Activated T-cell treated with anti-CD3 and anti-CD28 coated beads, Interleukin-2, amount 50 U/mL, for 4 hours (primary cell): ENCODE results near the gene RNF149. TPM values are rescaled to one million over a fixed set of nuclear protein-coding genes. Genes with fewer than 3 reads are reported as not detected.
"Not testable (repeated sequence)": the region's sequence is repeated elsewhere in the genome, so short reads cannot be mapped to it uniquely, and the experiment has no call there.

Source experiments
- ATAC-seq, 2 donors: fragments of 200-7000 bp; cut with Tn5 transposase; one replicate each; pipeline ENCODE4 v1.10.0; 2021
- DNase-seq: peaks from one replicate; pipeline ENCODE4 v3.0.0-alpha.2; 2020
- H3K27me3 Mint-ChIP-seq: one replicate; pipeline ENCODE4 v1.8.0; 2021; ENCODE audit warnings: low read depth, mixed read lengths
- H3K36me3 Mint-ChIP-seq: one replicate; pipeline ENCODE4 v1.8.0; 2022; ENCODE audit warnings: mixed read lengths; ENCODE audit not compliant: insufficient read depth
- H3K4me1 Mint-ChIP-seq: one replicate; pipeline ENCODE4 v1.8.0; 2021; ENCODE audit warnings: low read depth, mixed read lengths
- H3K4me3 Mint-ChIP-seq: one replicate; pipeline ENCODE4 v1.8.0; 2021; ENCODE audit warnings: mild to moderate bottlenecking, moderate library complexity, mixed read lengths
- H3K9me3 Mint-ChIP-seq: one replicate; pipeline ENCODE4 v1.8.0; 2021; ENCODE audit warnings: mixed read lengths
- total RNA-seq, 3 donors: library from RNA; stranded (reverse); gene quantifications; one replicate each; pipeline ENCODE4 v1.2.1, GENCODE V29; 2021

The RNF149 gene
- total RNA-seq, 3 donors from 2014 or later, result 27.3 to 33.3 (median 27.3) TPM

DNA sequence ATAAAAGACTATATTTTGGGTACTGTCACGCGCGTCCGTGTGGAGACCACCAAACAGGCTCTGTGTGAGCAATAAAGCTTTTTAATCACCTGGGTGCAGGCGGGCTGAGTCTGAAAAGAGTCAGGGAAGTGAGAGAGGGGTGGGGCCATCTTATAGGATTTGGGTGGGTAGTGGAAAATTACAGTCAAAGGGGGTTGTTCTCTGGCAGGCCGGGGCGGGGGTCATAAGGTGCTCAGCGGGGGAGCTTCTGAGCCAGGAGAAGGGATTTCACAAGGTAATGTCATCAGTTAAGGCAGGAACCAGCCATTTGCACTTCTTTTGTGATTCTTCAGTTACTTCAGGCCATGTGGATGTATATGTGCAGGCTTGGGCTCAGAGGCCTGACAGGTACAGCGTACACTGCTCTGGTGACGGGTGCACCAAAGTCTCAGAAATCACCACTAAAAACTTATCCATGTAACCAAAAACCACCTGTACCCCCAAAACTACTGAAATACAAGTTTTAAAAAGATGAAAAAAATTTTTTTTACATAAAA lies 57.2 kb downstream of the RNF149 start:
- not testable (repeated sequence) for H3K9me3 Mint-ChIP-seq, ATAC-seq, DNase-seq, H3K36me3 Mint-ChIP-seq, H3K4me3 Mint-ChIP-seq, H3K27me3 Mint-ChIP-seq
- peaks cover 32% of the 10 kb centered on the region for H3K4me1 Mint-ChIP-seq

DNA sequence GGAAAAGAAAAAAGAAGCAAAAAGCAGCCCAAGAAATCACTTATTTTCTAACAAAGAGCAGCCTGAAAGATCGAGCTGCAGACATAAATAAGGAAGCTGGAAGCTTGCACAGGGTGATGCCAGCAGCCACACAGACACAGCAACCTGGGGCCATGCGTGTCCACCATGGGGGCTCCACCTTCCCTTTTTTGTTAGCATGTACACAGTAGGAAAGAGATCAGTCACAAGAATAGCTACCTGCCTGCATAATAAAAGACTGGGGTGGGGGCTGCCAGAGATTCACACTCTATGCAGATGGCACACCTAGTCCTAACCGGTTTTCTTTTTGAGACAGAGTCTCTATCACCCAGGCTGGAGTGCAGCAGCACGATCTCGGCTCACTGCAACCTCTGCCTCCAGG lies 58.7 kb downstream of the RNF149 start:
- DNase-seq, result no peak
- Mint-ChIP-seq H3K4me3 (no peak overlapping the region), H3K27me3 (no peaks in the 10 kb centered on the region), H3K9me3 (no peaks in the 10 kb centered on the region), H3K36me3 (no peaks in the 10 kb centered on the region), H3K4me1 (peaks cover 18% of the 10 kb centered on the region)
- ATAC-seq, result no peak

GRCh38 chr2:101248756-101249155 lies 59.7 kb downstream of the RNF149 start:
- not testable (repeated sequence) for H3K4me3 Mint-ChIP-seq, ATAC-seq, H3K36me3 Mint-ChIP-seq, H3K9me3 Mint-ChIP-seq, H3K4me1 Mint-ChIP-seq, H3K27me3 Mint-ChIP-seq, DNase-seq

DNA sequence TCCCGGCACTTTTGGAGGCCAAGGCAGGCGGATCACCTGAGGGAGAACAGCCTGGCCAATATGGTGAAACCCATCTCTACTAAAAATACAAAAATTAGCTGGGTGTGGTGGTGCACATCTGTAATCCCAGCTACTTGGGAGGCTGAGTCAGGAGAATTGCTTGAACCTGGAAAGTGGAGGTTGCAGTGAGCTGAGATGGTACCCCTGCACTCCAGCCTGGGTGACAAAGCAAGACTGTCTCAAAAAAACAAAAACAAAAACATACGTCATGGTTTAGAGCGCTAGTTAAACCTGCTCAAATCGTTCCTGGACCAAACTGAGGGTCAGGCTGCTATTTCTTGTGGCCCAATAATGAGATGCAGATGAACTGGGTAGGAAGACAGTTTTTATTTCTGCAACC lies 63.0 kb downstream of the RNF149 start:
- H3K36me3 Mint-ChIP-seq, H3K9me3 Mint-ChIP-seq, DNase-seq, H3K4me1 Mint-ChIP-seq, H3K27me3 Mint-ChIP-seq, ATAC-seq, H3K4me3 Mint-ChIP-seq: not testable (repeated sequence)

DNA sequence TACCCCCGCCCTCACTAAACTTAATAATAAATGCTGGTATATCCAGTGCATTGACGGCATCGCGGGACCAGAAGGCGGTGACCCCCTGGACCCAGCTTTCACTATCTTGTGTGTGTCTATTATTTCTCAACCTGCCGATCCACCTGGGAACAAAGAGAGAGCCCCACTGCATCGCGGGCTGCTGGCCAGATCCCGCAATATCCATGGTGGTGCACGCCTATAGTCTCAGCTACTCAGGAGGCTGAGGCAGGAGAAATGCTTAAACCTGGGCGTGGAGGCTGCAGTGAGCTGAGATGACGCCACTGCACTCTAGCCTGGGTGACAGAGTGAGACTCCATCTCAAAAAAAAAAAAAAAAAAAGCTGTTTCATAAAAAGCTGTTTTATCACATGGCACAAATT lies 63.6 kb downstream of the RNF149 start:
- ATAC-seq, H3K36me3 Mint-ChIP-seq, H3K4me3 Mint-ChIP-seq, DNase-seq, H3K4me1 Mint-ChIP-seq, H3K27me3 Mint-ChIP-seq, H3K9me3 Mint-ChIP-seq: not testable (repeated sequence)

DNA sequence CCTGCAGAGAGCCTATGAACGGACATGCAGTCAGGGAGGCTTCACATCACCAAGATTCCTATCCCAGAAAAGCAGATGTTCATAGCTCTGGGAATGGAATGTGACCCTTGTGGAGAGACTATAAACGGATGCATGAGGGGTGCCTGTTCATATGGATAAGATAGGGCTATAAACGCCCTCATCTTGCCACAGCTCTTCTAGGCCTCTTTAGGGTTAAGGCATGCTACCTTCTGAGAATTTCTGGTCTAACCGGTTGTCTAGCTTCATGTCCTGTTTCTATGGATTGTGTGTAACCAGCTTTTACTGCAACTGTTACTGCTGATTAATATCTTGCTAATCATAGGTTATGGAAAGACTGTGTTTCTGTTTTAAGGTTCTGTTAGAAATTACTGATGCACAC lies 64.1 kb downstream of the RNF149 start:
- not testable (repeated sequence) for ATAC-seq, DNase-seq, H3K9me3 Mint-ChIP-seq, H3K4me1 Mint-ChIP-seq, H3K27me3 Mint-ChIP-seq, H3K4me3 Mint-ChIP-seq, H3K36me3 Mint-ChIP-seq

DNA sequence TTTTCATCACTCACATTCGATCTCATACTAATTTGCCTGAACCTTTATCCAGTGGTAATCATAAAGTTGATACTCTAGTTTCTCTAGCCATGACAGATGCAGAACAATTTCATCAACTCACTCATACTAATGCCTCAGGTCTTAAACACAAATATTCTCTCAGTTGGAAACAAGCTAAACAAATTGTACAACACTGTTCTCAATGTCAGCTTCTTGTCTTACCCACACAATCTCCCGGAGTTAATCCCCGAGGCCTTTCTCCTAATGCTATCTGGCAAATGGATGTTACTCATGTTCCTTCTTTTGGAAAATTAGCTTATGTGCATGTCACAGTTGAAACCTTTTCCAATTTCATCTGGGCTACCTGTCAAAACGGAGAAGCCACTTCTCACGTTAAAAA lies 67.3 kb downstream of the RNF149 start:
- DNase-seq (no peak), ATAC-seq (no peak)
- no peaks in the 10 kb centered on the region for H3K27me3 Mint-ChIP-seq
- H3K9me3 Mint-ChIP-seq, result no peaks in the 10 kb centered on the region
- peaks cover 6% of the 10 kb centered on the region for H3K4me1 Mint-ChIP-seq
- no peaks in the 10 kb centered on the region for H3K36me3 Mint-ChIP-seq
- no peak overlapping the region for H3K4me3 Mint-ChIP-seq

DNA sequence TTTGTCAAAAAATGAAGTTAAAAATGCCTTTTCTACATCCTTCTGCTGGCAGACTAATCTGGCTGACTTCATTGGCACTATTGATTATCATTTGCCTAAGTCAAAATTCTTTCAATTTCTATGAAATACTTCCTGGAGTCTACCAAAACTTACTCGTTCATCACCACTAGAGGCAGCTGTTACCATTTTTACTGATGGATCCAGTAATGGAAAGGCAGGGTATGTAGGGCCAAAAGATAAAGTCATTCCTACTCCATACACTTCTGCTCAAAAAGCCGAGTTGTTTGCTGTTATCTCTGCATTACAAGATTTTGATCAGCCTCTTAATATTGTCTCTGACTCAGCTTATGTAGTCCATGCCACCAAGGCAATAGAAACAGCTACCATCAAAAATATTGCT lies 67.8 kb downstream of the RNF149 start:
- H3K27me3 Mint-ChIP-seq, H3K36me3 Mint-ChIP-seq, ATAC-seq, H3K4me1 Mint-ChIP-seq, H3K9me3 Mint-ChIP-seq, H3K4me3 Mint-ChIP-seq, DNase-seq: not testable (repeated sequence)

GRCh38 chr2:101239760-101240118 lies 68.8 kb downstream of the RNF149 start:
- not testable (repeated sequence) for ATAC-seq, H3K9me3 Mint-ChIP-seq, H3K36me3 Mint-ChIP-seq, H3K4me3 Mint-ChIP-seq, H3K4me1 Mint-ChIP-seq, DNase-seq, H3K27me3 Mint-ChIP-seq

DNA sequence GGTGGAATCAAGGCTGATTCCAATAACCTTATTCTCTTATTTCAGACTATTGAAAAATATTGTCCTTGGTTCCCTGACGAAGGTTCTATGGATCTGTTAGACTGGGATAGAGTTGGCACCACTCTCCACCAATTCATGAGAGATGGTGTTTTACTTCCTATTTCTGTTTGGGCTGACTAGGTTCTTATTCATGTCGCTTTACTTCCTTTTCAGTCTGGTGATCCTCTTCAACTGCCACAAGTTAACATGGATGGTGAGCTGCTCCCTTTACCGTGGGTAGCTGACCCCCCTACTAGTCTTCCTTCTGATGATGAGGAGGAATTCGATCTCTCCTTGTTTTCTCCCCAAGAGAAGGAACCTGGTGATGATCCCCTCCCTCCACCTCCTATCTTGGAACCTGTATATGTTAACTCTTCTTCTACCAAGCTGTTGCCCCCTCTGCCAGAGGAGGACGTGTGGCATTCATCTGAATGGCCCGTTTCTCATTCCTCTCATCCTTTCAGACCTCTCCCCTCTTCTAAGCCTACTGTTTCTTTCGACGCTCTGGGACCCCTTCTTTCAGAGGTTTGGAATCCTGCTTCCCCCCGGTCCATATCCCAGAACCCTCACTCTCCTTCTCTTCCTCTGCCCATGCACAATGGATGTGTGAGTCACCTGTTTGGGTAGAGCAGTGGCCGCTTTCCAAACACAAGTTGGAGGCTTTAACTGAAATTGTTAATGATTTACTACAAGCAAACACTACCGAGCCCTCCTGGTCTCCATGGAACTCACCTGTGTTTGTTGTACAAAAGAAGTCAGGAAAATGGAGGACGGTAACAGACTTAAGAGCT lies 69.4 kb downstream of the RNF149 start:
- ATAC-seq (no peak), DNase-seq (no peak)
- Mint-ChIP-seq H3K4me1 (peaks cover 6% of the 10 kb centered on the region), H3K27me3 (no peaks in the 10 kb centered on the region), H3K9me3 (no peaks in the 10 kb centered on the region), H3K4me3 (no peak overlapping the region), H3K36me3 (no peaks in the 10 kb centered on the region)

- DNase-seq, H3K4me1 Mint-ChIP-seq, H3K4me3 Mint-ChIP-seq, H3K27me3 Mint-ChIP-seq, H3K36me3 Mint-ChIP-seq, H3K9me3 Mint-ChIP-seq, ATAC-seq: not testable (repeated sequence)
Measured at GRCh38 chr2:101237944-101238343, 70.6 kb downstream of the RNF149 start.

DNA sequence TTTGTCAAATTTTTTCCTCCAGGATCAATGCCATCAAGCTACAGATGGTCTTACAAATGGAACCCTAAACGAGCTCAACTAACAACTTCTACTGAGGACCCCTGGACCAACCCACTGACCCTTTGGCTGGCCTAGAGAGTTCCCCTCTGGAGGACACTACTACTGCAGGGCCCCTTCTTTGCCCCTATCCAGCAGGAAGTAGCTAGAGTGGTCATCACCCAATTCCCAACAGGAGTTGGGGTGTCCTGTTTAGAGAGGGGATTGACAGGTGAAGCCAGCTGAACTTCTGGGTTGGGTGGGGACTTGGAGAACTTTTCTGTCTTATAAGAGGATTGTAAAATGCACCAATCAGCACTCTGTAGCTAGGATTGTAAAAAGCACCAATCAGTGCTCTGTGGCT lies 72.5 kb downstream of the RNF149 start:
- ATAC-seq, H3K9me3 Mint-ChIP-seq, H3K36me3 Mint-ChIP-seq, H3K4me3 Mint-ChIP-seq, H3K27me3 Mint-ChIP-seq, DNase-seq, H3K4me1 Mint-ChIP-seq: not testable (repeated sequence)

GRCh38 chr2:101234169-101234938 lies 74.1 kb downstream of the RNF149 start:
- Mint-ChIP-seq H3K4me3 (no peak overlapping the region), H3K27me3 (no peaks in the 10 kb centered on the region), H3K9me3 (no peaks in the 10 kb centered on the region), H3K4me1 (no peaks in the 10 kb centered on the region), H3K36me3 (peaks cover 4% of the 10 kb centered on the region)
- ATAC-seq, result no peak
- no peak for DNase-seq

DNA sequence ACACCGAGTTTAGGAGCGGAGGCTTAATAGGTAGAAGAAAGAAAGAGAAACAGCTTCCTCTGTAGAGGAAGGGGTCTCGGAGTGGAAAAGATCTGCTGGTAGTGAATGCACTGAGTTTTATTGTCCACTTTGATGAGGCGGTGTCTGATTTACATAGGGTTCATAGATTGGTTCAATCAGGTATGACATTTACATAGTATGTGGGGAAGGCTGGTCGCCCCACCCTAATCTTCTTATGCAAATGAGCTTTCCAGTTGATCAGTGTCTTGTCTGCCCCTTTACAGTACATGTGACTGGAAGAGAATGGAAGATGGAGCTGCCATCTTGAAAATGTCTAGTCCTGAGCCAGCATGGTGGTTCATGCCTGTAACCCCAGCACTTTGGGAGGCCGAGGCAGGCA lies 75.7 kb downstream of the RNF149 start:
- H3K27me3 Mint-ChIP-seq, result no peaks in the 10 kb centered on the region
- no peak overlapping the region for H3K4me3 Mint-ChIP-seq
- H3K4me1 Mint-ChIP-seq, result no peaks in the 10 kb centered on the region
- DNase-seq, result no peak
- no peak for ATAC-seq
- H3K9me3 Mint-ChIP-seq, result no peaks in the 10 kb centered on the region
- peaks cover 4% of the 10 kb centered on the region for H3K36me3 Mint-ChIP-seq
